ENCODE measurements around the gene GLYATL2. TPM values are rescaled to one million over a fixed set of nuclear protein-coding genes. Genes with fewer than 3 reads are reported as not detected.

Gene GLYATL2
- total RNA-seq, 3 donors from 2014 or later, result not detected

DNA sequence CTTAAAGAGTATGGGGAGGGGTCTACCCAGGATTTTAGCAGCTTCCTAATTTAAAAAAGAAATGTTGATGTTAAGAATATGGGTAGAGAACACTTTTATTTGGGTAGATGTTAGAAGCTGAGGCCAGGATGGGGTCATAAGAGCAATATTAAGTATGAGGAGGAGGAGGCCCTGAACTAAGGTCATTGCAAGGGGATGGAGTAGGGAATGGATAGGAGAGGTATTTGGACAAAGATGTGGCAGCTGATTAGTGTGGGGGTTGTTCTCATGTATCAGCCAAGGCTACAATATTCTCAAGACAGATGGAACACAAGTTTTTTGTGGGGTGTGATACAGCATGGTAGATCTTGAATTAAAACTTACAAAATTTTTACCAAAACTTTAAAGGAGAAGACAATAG, 35.7 kb upstream of the GLYATL2 start:
- no peak for TF ChIP-seq CTCF (IDR thresholded peaks at IDR 0.05)
- ATAC-seq, result no peak
- intact Hi-C loops (cut with DNase I, micrococcal nuclease), result no loop called here

GRCh38 chr11:58867556-58867955, 23.1 kb upstream of the GLYATL2 start:
- H3K4me1 ChIP-seq (ENCODE audit: low read depth), result no peaks in the 10 kb centered on the region
- no peak for ATAC-seq
- no peak overlapping the region for H3K4me3 ChIP-seq
- H3K36me3 ChIP-seq (ENCODE audit: low read depth), result no peaks in the 10 kb centered on the region
- intact Hi-C loops (cut with DNase I, micrococcal nuclease), result no loop called here
- H3K9me3 ChIP-seq, result no peaks in the 10 kb centered on the region
- no peak for TF ChIP-seq CTCF (IDR thresholded peaks at IDR 0.05)
- DNase-seq, result no peak

More for the DNA sequence above, 35.7 kb upstream of the GLYATL2 start:
- no peak overlapping the region for H3K4me3 ChIP-seq
- no peaks in the 10 kb centered on the region for H3K36me3 ChIP-seq (ENCODE audit: low read depth)
- H3K9me3 ChIP-seq, result no peaks in the 10 kb centered on the region
- H3K4me1 ChIP-seq (ENCODE audit: low read depth), result no peaks in the 10 kb centered on the region
- no peak for DNase-seq

GRCh38 chr11:58866788-58867187, 22.3 kb upstream of the GLYATL2 start:
- Histone ChIP-seq H3K4me3 (no peak overlapping the region), H3K4me1 (ENCODE audit: low read depth) (no peaks in the 10 kb centered on the region), H3K9me3 (no peaks in the 10 kb centered on the region), H3K36me3 (ENCODE audit: low read depth) (no peaks in the 10 kb centered on the region)
- intact Hi-C loops (cut with DNase I, micrococcal nuclease), result no loop called here
- no peak for TF ChIP-seq CTCF (IDR thresholded peaks at IDR 0.05)
- DNase-seq, result no peak
- no peak for ATAC-seq

DNA sequence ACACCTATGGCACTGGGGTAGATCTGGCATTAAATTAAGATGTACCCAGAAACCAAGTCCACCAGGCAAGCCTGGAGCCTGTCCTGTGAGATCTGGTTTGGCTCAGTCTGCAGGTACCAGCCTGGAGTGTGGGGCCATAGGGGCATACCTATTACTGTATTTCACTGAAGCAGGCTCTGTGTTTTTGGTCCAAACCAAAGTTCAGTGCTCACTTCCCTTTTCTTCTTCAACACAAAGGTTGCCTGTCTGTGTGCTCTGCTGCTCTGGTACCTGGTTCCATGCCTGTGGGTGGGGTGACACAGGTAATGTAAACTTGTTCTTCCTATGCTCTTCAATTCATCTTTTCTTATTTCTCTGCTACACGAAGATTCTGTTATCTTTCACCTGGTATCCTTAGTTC, 19.8 kb upstream of the GLYATL2 start:
- no peak for TF ChIP-seq CTCF (IDR thresholded peaks at IDR 0.05)
- no peaks in the 10 kb centered on the region for H3K36me3 ChIP-seq (ENCODE audit: low read depth)
- no peaks in the 10 kb centered on the region for H3K9me3 ChIP-seq
- H3K4me1 ChIP-seq (ENCODE audit: low read depth), result no peaks in the 10 kb centered on the region
- intact Hi-C loops (cut with DNase I, micrococcal nuclease), result no loop called here
- ATAC-seq, result no peak
- no peak overlapping the region for H3K4me3 ChIP-seq
- DNase-seq, result no peak

DNA sequence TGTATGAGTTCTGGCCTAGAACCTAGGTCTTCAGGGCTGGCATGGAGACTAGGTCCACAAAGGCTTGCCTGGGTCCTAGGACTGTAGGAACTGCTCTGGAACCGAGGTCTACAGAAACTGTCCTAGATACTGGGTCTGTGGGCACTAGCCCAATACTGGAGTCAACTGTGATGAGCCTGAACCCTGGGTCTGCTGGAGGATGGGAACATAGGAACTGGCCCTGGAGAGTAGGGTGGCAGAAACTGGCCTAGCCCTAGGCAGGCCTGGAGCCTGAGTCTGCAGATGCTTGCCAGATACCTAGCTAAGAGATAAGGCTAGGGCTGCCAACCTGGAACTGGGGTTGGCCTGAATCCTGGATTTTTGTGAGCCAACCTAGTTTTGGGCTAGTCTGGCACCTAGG, 19.2 kb upstream of the GLYATL2 start:
- no peak overlapping the region for H3K4me3 ChIP-seq
- H3K9me3 ChIP-seq, result no peaks in the 10 kb centered on the region
- no peak for TF ChIP-seq CTCF (IDR thresholded peaks at IDR 0.05)
- no peaks in the 10 kb centered on the region for H3K4me1 ChIP-seq (ENCODE audit: low read depth)
- ATAC-seq, result no peak
- no peak for DNase-seq
- no peaks in the 10 kb centered on the region for H3K36me3 ChIP-seq (ENCODE audit: low read depth)
- intact Hi-C loops (cut with DNase I, micrococcal nuclease), result no loop called here

DNA sequence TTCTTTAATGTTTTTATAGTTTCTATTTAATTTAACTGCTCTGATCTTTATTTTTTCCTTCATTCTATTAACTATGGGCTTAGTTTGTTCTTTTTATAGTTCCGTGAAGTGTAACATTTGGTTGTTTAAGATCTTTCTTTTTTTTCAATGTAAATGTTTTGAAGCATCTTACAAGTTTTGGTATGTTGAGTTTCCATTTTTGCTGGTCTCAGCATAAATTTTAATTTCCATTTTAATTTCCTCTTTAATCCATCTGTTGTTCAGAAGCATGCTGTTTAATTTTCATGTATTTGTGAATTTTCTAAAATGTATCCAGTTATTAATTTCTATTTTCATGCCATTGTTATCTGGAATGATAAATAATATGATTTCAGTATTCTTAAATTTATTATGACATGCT, 17.0 kb upstream of the GLYATL2 start:
- H3K36me3 ChIP-seq (ENCODE audit: low read depth), result no peaks in the 10 kb centered on the region
- no peak for ATAC-seq
- DNase-seq, result no peak
- no peak overlapping the region for H3K4me3 ChIP-seq
- no peak for TF ChIP-seq CTCF (IDR thresholded peaks at IDR 0.05)
- no peaks in the 10 kb centered on the region for H3K4me1 ChIP-seq (ENCODE audit: low read depth)
- H3K9me3 ChIP-seq, result no peaks in the 10 kb centered on the region
- intact Hi-C loops (cut with DNase I, micrococcal nuclease), result no loop called here

All from mucosa of descending colon (tissue), 3 donors.